Heart left ventricle (tissue), 16 donors: ENCODE results near the gene LECT2. TPM values are rescaled to one million over a fixed set of nuclear protein-coding genes. Genes with fewer than 3 reads are reported as not detected.

Experiments used
- ATAC-seq, 4 donors: fragments of 200-7000 bp; cut with Tn5 transposase; one replicate each; pipeline ENCODE4 v1.9.1; 2020 to 2022; ENCODE audit warnings: moderate library complexity in 4 of 4, mild to moderate bottlenecking in 3 of 4, moderate number of reproducible peaks in 1 of 4
- DNase-seq, 5 donors: peaks; one replicate each; pipeline ENCODE4 v3.0.0-alpha.2; 2020
- H3K27ac ChIP-seq, 12 donors: fragments of 200-600 bp; sonication (generic) in 4 of 12; one replicate each; pipeline versions ENCODE4 v1.5.0 to v1.8.0; 2016 to 2022; ENCODE audit warnings: mild to moderate bottlenecking in 2 of 12
- H3K27me3 ChIP-seq, 9 donors: fragments of 200-600 bp; sonication (generic) in 2 of 9; one replicate each; pipeline versions ENCODE4 v1.5.1 to v1.8.0; 2016 to 2022; ENCODE audit warnings: mild to moderate bottlenecking in 3 of 9
- H3K36me3 ChIP-seq, 9 donors: fragments of 200-600 bp; sonication (generic) in 2 of 9; one replicate each; pipeline versions ENCODE4 v1.5.0 to v1.8.0; 2018 to 2022; ENCODE audit warnings: mild to moderate bottlenecking in 2 of 9
- H3K4me1 ChIP-seq, 12 donors: fragments of 200-600 bp; sonication (generic) in 4 of 12; one replicate each; pipeline versions ENCODE4 v1.5.0 to v1.8.0; 2016 to 2022; ENCODE audit warnings: mild to moderate bottlenecking in 3 of 12
- H3K4me3 ChIP-seq, 12 donors: fragments of 200-600 bp; sonication (generic) in 4 of 12; one replicate each; pipeline versions ENCODE4 v1.5.0 to v1.8.0; 2017 to 2022; ENCODE audit warnings: mild to moderate bottlenecking in 9 of 12, moderate library complexity in 4 of 12
- H3K9me3 ChIP-seq, 12 donors: fragments of 200-600 bp; sonication (generic) in 4 of 12; one replicate each; pipeline versions ENCODE4 v1.5.0 to v1.8.0; 2016 to 2022; ENCODE audit warnings: mild to moderate bottlenecking in 1 of 12
- CTCF ChIP-seq, 12 donors: fragments of 200-600 bp; sonication (generic) in 4 of 12; IDR thresholded peaks; one replicate each; pipeline versions ENCODE4 v1.5.0 to v1.8.0; 2018 to 2022; ENCODE audit warnings: antibody characterized with exemption in 12 of 12, mild to moderate bottlenecking in 5 of 12
- POLR2A ChIP-seq, 2 donors: fragments of 450-650 bp; IDR thresholded peaks; one replicate each; pipeline ENCODE4 v1.6.1; 2017; ENCODE audit warnings: antibody characterized with exemption in 2 of 2, mild to moderate bottlenecking in 2 of 2, moderate library complexity in 2 of 2
- WGBS, 4 donors: extraction: QIAGEN DNeasy Blood & Tissue Kit in 2 of 4; methylation state at CpG; one replicate each; pipeline versions ENCODE4 v1.1.5 to v1.1.7; 2013 to 2018; 5-methylcytosine and 5-hydroxymethylcytosine counted together
- intact Hi-C, 10 donors: fragments of 100-400 bp; cut with DNase I; formaldehyde crosslinking; loops; one replicate each; pipeline versions ENCODE4 v1.11.1 to v1.14.2; 2022
- polyA plus RNA-seq, 2 donors: library from polyadenylated mRNA; stranded (reverse); fragments of 200-250 nt; gene quantifications; one replicate each; pipeline ENCODE4 v1.2.3, GENCODE V29; 2013
- total RNA-seq, 9 donors: library from RNA; depleted of rRNA in 2 of 9; stranded (reverse); fragments of >200 nt in 2 of 9; fragmentation: NEBNext Ultra II Directional in 3 of 9; extraction: Animal tissue kit (Norgen Biotek cat#: 25700) in 3 of 9; gene quantifications; one replicate each; pipeline versions ENCODE4 v1.1.0 to v1.2.4, GENCODE V29; 2016 to 2023
- donor health status: ischemic (EF 13 %, LVEDD 7.1; RV severe dilation, severe dysfunction).
- donor health status: healthy with polysubstance abuse.
- donor health status: DM: no; HTN: yes; CAD: no.
- donor health status: DM: no; HTN: no; CAD: no.
- donor health status: ischemic (EF 25% LVEDD 6.9; RV normal size, moderate dysfunction).
- donor health status: ischemic (EF 25% LVEDD 5.7; RV mildly dilated, moderate dysfunction).
- donor health status: healthy.
- donor health status: DM: yes; HTN: yes; CAD: no.
- donor health status: ischemic (EF 35%, LVEDD 5.7; RV mildly dilated, moderate dysfunction).
- donor health status: nonischemic (EF 11% LVEDD 7.7; RV severe dilation, severe dysfunction).
- donor health status: DM: yes; HTN: yes; CAD: no.
- donor health status: PGD.
- donor health status: ischemic (EF 29% LVEDD 5.4; RV normal size, mild dysfunction).
- donor health status: nonischemic (EF 23%, LVEDD 6.1; RV moderate dilation, normal function).

Gene LECT2
- total and polyA plus RNA-seq, 11 donors = not detected

- Histone ChIP-seq H3K4me3 (no peak overlapping the region), H3K27me3 (peaks cover 0 to 42% (median 19%) of the 10 kb centered on the region in 9 donors), H3K36me3 (no peaks in the 10 kb centered on the region), H3K27ac (no peak overlapping the region), H3K4me1 (no peaks in the 10 kb centered on the region), H3K9me3 (no peaks in the 10 kb centered on the region)
- intact Hi-C loops = no loop called here
- ATAC-seq = no peak
- DNase-seq = no peak
- TF ChIP-seq CTCF (IDR thresholded peaks at IDR 0.05) (no peak), POLR2A (IDR thresholded peaks at IDR 0.05) (no peak)
- WGBS, 4 donors = 62 to 72% (median 71%) methylated on average over 3 of the region's 3 CpGs
Measured at GRCh38 chr5:135920199-135920598, 34.6 kb downstream of the LECT2 start.

- H3K36me3 ChIP-seq = no peaks in the 10 kb centered on the region
- H3K9me3 ChIP-seq = no peaks in the 10 kb centered on the region
- no peak overlapping the region for H3K27ac ChIP-seq
- no peaks in the 10 kb centered on the region for H3K4me1 ChIP-seq
- no peak overlapping the region for H3K4me3 ChIP-seq
- DNase-seq (no peak), ATAC-seq (no peak)
- 45 to 65% (median 53%) methylated on average over 8 of the region's 8 CpGs for WGBS, 4 donors
- peaks cover 0 to 52% (median 11%) of the 10 kb centered on the region in 9 donors for H3K27me3 ChIP-seq
- intact Hi-C loops = no loop called here
- TF ChIP-seq POLR2A (IDR thresholded peaks at IDR 0.05) = no peak
- no peak for TF ChIP-seq CTCF (IDR thresholded peaks at IDR 0.05)
Measured at GRCh38 chr5:135916638-135917263, 38.0 kb downstream of the LECT2 start.

- no peak for DNase-seq
- Histone ChIP-seq H3K4me1 (no peaks in the 10 kb centered on the region), H3K36me3 (no peaks in the 10 kb centered on the region), H3K4me3 (no peak overlapping the region), H3K27me3 (peaks cover 0 to 53% (median 16%) of the 10 kb centered on the region in 9 donors), H3K9me3 (no peaks in the 10 kb centered on the region), H3K27ac (no peak overlapping the region)
- no peak for TF ChIP-seq CTCF (IDR thresholded peaks at IDR 0.05)
- TF ChIP-seq POLR2A (IDR thresholded peaks at IDR 0.05) = no peak
- WGBS, 4 donors = 90 to 93% (median 91%) methylated on average over 5 of the region's 5 CpGs
- intact Hi-C loops = no loop called here
- ATAC-seq = no peak
Measured at GRCh38 chr5:135915466-135916001, 39.2 kb downstream of the LECT2 start.

GRCh38 chr5:135913713-135914626 is 40.8 kb downstream of the LECT2 start:
- 69 to 78% (median 73%) methylated on average over 4 of the region's 4 CpGs for WGBS, 4 donors
- H3K9me3 ChIP-seq = no peaks in the 10 kb centered on the region
- H3K4me1 ChIP-seq = no peaks in the 10 kb centered on the region
- H3K27ac ChIP-seq = no peak overlapping the region
- H3K36me3 ChIP-seq = no peaks in the 10 kb centered on the region
- H3K4me3 ChIP-seq = no peak overlapping the region
- no peak for DNase-seq
- no peak for ATAC-seq
- no peak for TF ChIP-seq CTCF (IDR thresholded peaks at IDR 0.05)
- no peak for TF ChIP-seq POLR2A (IDR thresholded peaks at IDR 0.05)
- intact Hi-C loops = no loop called here
- H3K27me3 ChIP-seq = peaks cover 0 to 65% (median 15%) of the 10 kb centered on the region in 9 donors
